ENCODE data around the gene ICAM1. TPM values are rescaled to one million over a fixed set of nuclear protein-coding genes. Genes with fewer than 3 reads are reported as not detected.
A peak's percentile ranks its signal among the peaks of the same experiment; 100 is the strongest.

The ICAM1 gene
- total RNA-seq, 1 experiment from 2014 or later, result 2.3 TPM

DNA sequence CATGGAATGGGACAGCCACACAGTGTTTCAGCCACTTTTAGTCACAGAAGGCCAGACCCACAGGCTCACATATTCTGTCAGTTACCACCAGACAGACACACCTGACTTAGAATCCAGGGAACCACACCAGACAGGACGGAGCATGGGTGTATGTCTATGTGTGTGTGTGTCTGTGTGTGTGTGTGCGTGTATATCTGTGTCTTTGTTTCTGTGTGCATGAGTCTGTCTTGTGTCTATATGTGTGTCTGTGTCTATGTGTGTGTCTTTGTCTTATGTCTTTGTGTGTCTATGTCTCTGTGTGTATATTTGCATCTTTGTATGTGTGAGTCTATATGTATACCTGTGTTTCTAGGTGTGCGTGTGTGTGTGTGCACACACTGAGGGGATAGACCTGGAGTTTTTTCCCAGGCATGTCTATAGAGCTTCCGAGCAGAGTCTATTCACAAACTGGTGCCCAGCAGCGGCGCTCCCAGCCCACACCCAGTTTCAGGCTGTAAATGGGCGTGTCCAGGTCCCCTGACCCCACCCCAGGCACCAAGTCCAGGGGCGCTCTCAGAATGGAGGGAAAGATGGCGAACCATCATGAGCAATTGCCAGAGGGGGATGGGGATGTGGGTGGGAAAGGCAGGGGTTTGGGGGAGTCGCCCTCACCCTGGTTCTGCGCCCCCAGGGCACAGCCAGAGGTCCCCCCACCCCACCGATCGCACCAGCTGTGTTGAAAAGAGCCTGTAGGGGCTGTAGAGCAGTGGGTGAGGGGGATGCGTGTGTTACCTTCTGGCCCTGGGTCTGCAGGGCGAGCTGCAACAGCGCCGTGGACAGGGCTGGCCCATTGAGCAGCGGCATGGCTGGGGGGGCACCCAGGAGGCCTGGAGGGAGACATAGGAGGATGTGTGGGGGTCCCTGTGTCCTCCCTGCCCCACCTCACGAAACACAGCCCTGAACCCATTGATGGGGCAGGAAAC lies 51.2 kb downstream of the ICAM1 start:
- no peak overlapping the region for H2BK5ac ChIP-seq (ENCODE audit: insufficient read length, low read length)
- no peak overlapping the region for H2AFZ ChIP-seq (ENCODE audit: low read length)
- H4K20me1 ChIP-seq (ENCODE audit: control insufficient read depth, insufficient read depth, insufficient read length), result no peaks in the 10 kb centered on the region
- no peak overlapping the region for H4K5ac ChIP-seq (ENCODE audit: insufficient read length, low read depth, low read length)
- H3K27ac Mint-ChIP-seq, result peak overlapping the region in 1 of 3 experiments; percentile 0; a peak in 1 of 7 replicates
- H3K4me3 Mint-ChIP-seq, result no peak overlapping the region
- H2BK120ac ChIP-seq (ENCODE audit: low read depth, low read length, poor library complexity, severe bottlenecking), result no peak overlapping the region
- no peak overlapping the region for H2AK5ac ChIP-seq (ENCODE audit: insufficient read length, low read length)
- no peaks in the 10 kb centered on the region for H3K79me2 ChIP-seq (ENCODE audit: insufficient read depth, low read length)
- no peak for DNase-seq
- H3K23ac ChIP-seq (ENCODE audit: insufficient read length, low read depth, low read length), result no peak overlapping the region
- H4K91ac ChIP-seq (ENCODE audit: insufficient read length, low read depth, low read length), result no peak overlapping the region
- H3K9me3 Mint-ChIP-seq, result no peaks in the 10 kb centered on the region; a peak in 1 of 5 replicates
- H3K18ac ChIP-seq (ENCODE audit: insufficient read length, low read depth, low read length), result no peak overlapping the region
- H3K27ac ChIP-seq (ENCODE audit: insufficient read length, low read depth, low read length), result no peak overlapping the region
- H3K4ac ChIP-seq (ENCODE audit: low read depth, low read length), result no peak overlapping the region
- no peak overlapping the region for H3T11ph ChIP-seq (ENCODE audit: low read length)
- H2BK20ac ChIP-seq (ENCODE audit: low read depth, low read length, poor library complexity, severe bottlenecking), result no peak overlapping the region
- H3K36me3 Mint-ChIP-seq (ENCODE audit: insufficient read depth in 1 of 3, low read depth in 3 of 3), result peaks cover 22 to 69% (median 54%) of the 10 kb centered on the region in 3 experiments
- no peak overlapping the region for H3K4me2 ChIP-seq (ENCODE audit: insufficient read depth, insufficient read length, low read length)
- no peaks in the 10 kb centered on the region for H3K27me3 Mint-ChIP-seq (ENCODE audit: low read depth)
- no peaks in the 10 kb centered on the region for H3K27me3 ChIP-seq (ENCODE audit: insufficient read depth, low read length)
- no peak overlapping the region for H2BK15ac ChIP-seq (ENCODE audit: low read depth, low read length)
- H3K23me2 ChIP-seq (ENCODE audit: insufficient read length, low read depth, low read length, poor library complexity, severe bottlenecking), result no peaks in the 10 kb centered on the region
- no peaks in the 10 kb centered on the region for H3K4me1 Mint-ChIP-seq
- no peak overlapping the region for H4K8ac ChIP-seq (replicated peaks; ENCODE audit: insufficient read length, low read depth, low read length)
- no peak overlapping the region for H3K14ac ChIP-seq (ENCODE audit: insufficient read depth, low read length)
- WGBS (ENCODE audit: extremely low coverage, insufficient read length, low lambda C conversion rate), result no CpG with 5 or more reads among the region's 19 CpGs
- no peaks in the 10 kb centered on the region for H3K4me1 ChIP-seq (ENCODE audit: insufficient read depth, low read length)
- TF ChIP-seq, protein P1, sequence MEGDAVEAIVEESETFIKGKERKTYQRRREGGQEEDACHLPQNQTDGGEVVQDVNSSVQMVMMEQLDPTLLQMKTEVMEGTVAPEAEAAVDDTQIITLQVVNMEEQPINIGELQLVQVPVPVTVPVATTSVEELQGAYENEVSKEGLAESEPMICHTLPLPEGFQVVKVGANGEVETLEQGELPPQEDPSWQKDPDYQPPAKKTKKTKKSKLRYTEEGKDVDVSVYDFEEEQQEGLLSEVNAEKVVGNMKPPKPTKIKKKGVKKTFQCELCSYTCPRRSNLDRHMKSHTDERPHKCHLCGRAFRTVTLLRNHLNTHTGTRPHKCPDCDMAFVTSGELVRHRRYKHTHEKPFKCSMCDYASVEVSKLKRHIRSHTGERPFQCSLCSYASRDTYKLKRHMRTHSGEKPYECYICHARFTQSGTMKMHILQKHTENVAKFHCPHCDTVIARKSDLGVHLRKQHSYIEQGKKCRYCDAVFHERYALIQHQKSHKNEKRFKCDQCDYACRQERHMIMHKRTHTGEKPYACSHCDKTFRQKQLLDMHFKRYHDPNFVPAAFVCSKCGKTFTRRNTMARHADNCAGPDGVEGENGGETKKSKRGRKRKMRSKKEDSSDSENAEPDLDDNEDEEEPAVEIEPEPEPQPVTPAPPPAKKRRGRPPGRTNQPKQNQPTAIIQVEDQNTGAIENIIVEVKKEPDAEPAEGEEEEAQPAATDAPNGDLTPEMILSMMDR (conservative IDR thresholded peaks at IDR 0.05), result no peak
- H3K9ac ChIP-seq (ENCODE audit: extremely low read depth, insufficient read length, low read length), result no peak overlapping the region
- H3K56ac ChIP-seq (ENCODE audit: insufficient read length, low read depth, low read length), result no peak overlapping the region
- no peak overlapping the region for H2BK12ac ChIP-seq (ENCODE audit: insufficient read length, low read depth, low read length)
- no peaks in the 10 kb centered on the region for H3K79me1 ChIP-seq (ENCODE audit: insufficient read depth, low read depth, low read length, poor library complexity, severe bottlenecking)
- no peaks in the 10 kb centered on the region for H3K9me3 ChIP-seq (ENCODE audit: control insufficient read depth, low read depth, low read length)
